HepG2 (cell line): ENCODE results near the gene ZNF782. TPM values are rescaled to one million over a fixed set of nuclear protein-coding genes. Genes with fewer than 3 reads are reported as not detected.

Source experiments
- ASH2L ChIP-seq: fragments of 300-600, 200-600 bp; sonication (generic); IDR thresholded peaks from 2 replicates; pipeline ENCODE4 v1.7.0; 2017; ENCODE audit warnings: low read depth, mild to moderate bottlenecking, moderate library complexity, mixed read lengths, low read length; ENCODE audit not compliant: insufficient read length
- ATM ChIP-seq: fragments of 450-650 bp; IDR thresholded peaks from 2 replicates; pipeline ENCODE4 v1.7.1; 2017; ENCODE audit warnings: mild to moderate bottlenecking, borderline replicate concordance
- BCL3 ChIP-seq: sonication (generic); formaldehyde crosslinking; IDR thresholded peaks from 2 replicates; pipeline ENCODE4 v1.5.1; 2020; ENCODE audit warnings: mild to moderate bottlenecking, missing genetic modification reagents, moderate library complexity
- EZH2 ChIP-seq: conservative IDR thresholded peaks from 2 replicates; pipeline ENCODE4 v1.6.1; 2012; ENCODE audit warnings: mild to moderate bottlenecking, low read depth, low read length, moderate library complexity
- GTF2F1 ChIP-seq: fragments of 150-350 bp; IDR thresholded peaks from 2 replicates; pipeline ENCODE4 v1.6.1; 2014; ENCODE audit warnings: low read length
- HNRNPK ChIP-seq: fragments of 200-400 bp; formaldehyde crosslinking; IDR thresholded peaks from 2 replicates; pipeline ENCODE4 v1.6.1; 2018; ENCODE audit warnings: low read length, low read depth, moderate library complexity, mild to moderate bottlenecking; ENCODE audit not compliant: poor library complexity, severe bottlenecking
- KLF9 ChIP-seq: IDR thresholded peaks from 2 replicates; pipeline ENCODE4 v1.6.1; 2016; ENCODE audit warnings: low read depth
- MAX ChIP-seq: IDR thresholded peaks from 2 replicates; pipeline ENCODE4 v1.6.1; 2012; ENCODE audit warnings: inconsistent platforms
- NFYB ChIP-seq: sonication (generic); formaldehyde crosslinking; IDR thresholded peaks from 2 replicates; pipeline ENCODE4 v1.4.0; 2020; ENCODE audit warnings: missing genetic modification reagents
- NKX3-1 ChIP-seq: sonication (generic); formaldehyde crosslinking; IDR thresholded peaks from 2 replicates; pipeline ENCODE4 v1.5.0; 2020; ENCODE audit warnings: missing genetic modification reagents
- NR2F6 ChIP-seq, 2 experiments: IDR thresholded peaks; 2 replicates each; pipeline ENCODE4 v1.6.1; 2016; ENCODE audit warnings: antibody characterized with exemption in 1 of 2, mild to moderate bottlenecking in 1 of 2
- PTBP1 ChIP-seq: fragments of 200-400 bp; formaldehyde crosslinking; IDR thresholded peaks from 2 replicates; pipeline ENCODE4 v1.6.1; 2018; ENCODE audit warnings: low read length, low read depth; ENCODE audit not compliant: poor library complexity, severe bottlenecking
- SKIL ChIP-seq: sonication (generic); formaldehyde crosslinking; IDR thresholded peaks from 2 replicates; pipeline ENCODE4 v1.8.0; 2022; ENCODE audit warnings: missing genetic modification reagents, mild to moderate bottlenecking, moderate library complexity, borderline replicate concordance
- SMARCE1 ChIP-seq: fragments of 450-650 bp; IDR thresholded peaks from 2 replicates; pipeline ENCODE4 v1.6.1; 2017; ENCODE audit warnings: borderline replicate concordance
- YEATS4 ChIP-seq: sonication (generic); formaldehyde crosslinking; IDR thresholded peaks from 2 replicates; pipeline ENCODE4 v1.4.0; 2020; ENCODE audit warnings: missing genetic modification reagents, borderline replicate concordance
- ZBTB14 ChIP-seq: sonication (generic); formaldehyde crosslinking; IDR thresholded peaks from 2 replicates; pipeline ENCODE4 v1.4.0; 2020; ENCODE audit warnings: missing genetic modification reagents
- ZBTB21 ChIP-seq: sonication (generic); formaldehyde crosslinking; IDR thresholded peaks from 2 replicates; pipeline ENCODE4 v1.4.0; 2020; ENCODE audit warnings: missing genetic modification reagents
- ZNF20 ChIP-seq: sonication (generic); formaldehyde crosslinking; IDR thresholded peaks from 2 replicates; pipeline ENCODE4 v1.4.0; 2020; ENCODE audit warnings: mild to moderate bottlenecking, moderate library complexity, missing genetic modification reagents
- ZNF317 ChIP-seq: sonication (generic); formaldehyde crosslinking; IDR thresholded peaks from 2 replicates; pipeline ENCODE4 v1.5.0; 2020; ENCODE audit warnings: mild to moderate bottlenecking, missing genetic modification reagents
- ZNF329 ChIP-seq: sonication (generic); formaldehyde crosslinking; IDR thresholded peaks from 2 replicates; pipeline ENCODE4 v1.9.0; 2021; ENCODE audit warnings: low read depth, mild to moderate bottlenecking, missing genetic modification reagents
- ZNF543 ChIP-seq: sonication (generic); formaldehyde crosslinking; IDR thresholded peaks from 2 replicates; pipeline ENCODE4 v1.4.0; 2020; ENCODE audit warnings: mild to moderate bottlenecking, missing genetic modification reagents
- ZNF777 ChIP-seq: sonication (generic); formaldehyde crosslinking; IDR thresholded peaks from 2 replicates; pipeline ENCODE4 v1.4.0; 2020; ENCODE audit warnings: missing genetic modification reagents
- ZNF792 ChIP-seq: IDR thresholded peaks from 2 replicates; pipeline ENCODE4 v1.6.1; 2016
- ZNF850 ChIP-seq: sonication (generic); formaldehyde crosslinking; conservative IDR thresholded peaks from 2 replicates; pipeline ENCODE4 v1.9.0; 2021; ENCODE audit warnings: mild to moderate bottlenecking, missing genetic modification reagents
- ZZZ3 ChIP-seq: sonication (generic); formaldehyde crosslinking; IDR thresholded peaks from 2 replicates; pipeline ENCODE4 v1.4.0; 2020; ENCODE audit warnings: missing genetic modification reagents, mild to moderate bottlenecking, borderline replicate concordance
- polyA plus RNA-seq, 8 experiments: library from polyadenylated mRNA; depleted of rRNA in 3 of 8; stranded (reverse) in 7 of 8; unstranded in 1 of 8; fragments of >200 nt; fragmentation: Illumina TruSeq in 4 of 8; extraction: Trizol in 4 of 8; gene quantifications; 2 replicates each; pipeline versions ENCODE4 v1.2.1 to v1.2.3, GENCODE V29; 2011 to 2016; ENCODE audit warnings: low read depth in 4 of 8, missing spikeins in 1 of 8, mixed read lengths in 1 of 8; ENCODE audit not compliant: insufficient read depth in 1 of 8
- total RNA-seq, 5 experiments: library from RNA; depleted of rRNA; stranded (reverse); fragments of >200 nt; fragmentation: Illumina TruSeq; extraction: Trizol; gene quantifications; 2 replicates each; pipeline ENCODE4 v1.2.3, GENCODE V29; 2016; ENCODE audit warnings: low read depth in 1 of 5
- TF ChIP-seq, protein P1 (sequence below): IDR thresholded peaks from 2 replicates; pipeline ENCODE4 v1.6.1; 2016; ENCODE audit warnings: missing compliant biosample characterization, missing genetic modification reagents, borderline replicate concordance

Gene ZNF782
- total and polyA plus RNA-seq, 2 of the 13 experiments (the other 11 are each of a cell fraction or from before 2014, with no cell fraction given), result 1.4 to 4.9 TPM

GRCh38 chr9:96875461-96876142, 21.3 kb upstream of the ZNF782 start (continued):
- TF ChIP-seq ZZZ3, result peak; percentile 63; the same call in 1 of the 2 replicates
- no peak for TF ChIP-seq ZNF792 (CRISPR knock-in tag)
- no peak for TF ChIP-seq GTF2F1
- peak; percentile 80 for TF ChIP-seq NFYB (CRISPR knock-in tag)
- TF ChIP-seq ZNF329, result 0 out of 2 replicates have a peak, but pooled peaks have one; percentile 1
- peak; percentile 36; the same call in 1 of the 2 replicates for TF ChIP-seq NR2F6 (IDR thresholded peaks at IDR 0.05)
- peak; percentile 10; the same call in 1 of the 2 replicates for TF ChIP-seq NR2F6 (CRISPR knock-in tag; IDR thresholded peaks at IDR 0.05)
- TF ChIP-seq MAX, result peak; percentile 75
- TF ChIP-seq NKX3-1, result peak; percentile 76; the same call in 1 of the 2 replicates
- TF ChIP-seq ZBTB14 (CRISPR knock-in tag), result peak; percentile 78
- TF ChIP-seq ATM, result no peak
- no peak for TF ChIP-seq ZBTB21 (CRISPR knock-in tag)
- TF ChIP-seq, protein P1, sequence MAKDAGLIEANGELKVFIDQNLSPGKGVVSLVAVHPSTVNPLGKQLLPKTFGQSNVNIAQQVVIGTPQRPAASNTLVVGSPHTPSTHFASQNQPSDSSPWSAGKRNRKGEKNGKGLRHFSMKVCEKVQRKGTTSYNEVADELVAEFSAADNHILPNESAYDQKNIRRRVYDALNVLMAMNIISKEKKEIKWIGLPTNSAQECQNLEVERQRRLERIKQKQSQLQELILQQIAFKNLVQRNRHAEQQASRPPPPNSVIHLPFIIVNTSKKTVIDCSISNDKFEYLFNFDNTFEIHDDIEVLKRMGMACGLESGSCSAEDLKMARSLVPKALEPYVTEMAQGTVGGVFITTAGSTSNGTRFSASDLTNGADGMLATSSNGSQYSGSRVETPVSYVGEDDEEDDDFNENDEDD (CRISPR knock-in tag), result peak; percentile 43; the same call in 1 of the 2 replicates
- TF ChIP-seq ZNF20 (CRISPR knock-in tag), result no peak
- TF ChIP-seq ZNF777 (CRISPR knock-in tag), result no peak
- 0 out of 2 replicates have a peak, but pooled peaks have one; percentile 41 for TF ChIP-seq ZNF850 (CRISPR knock-in tag)
- TF ChIP-seq HNRNPK, result no peak
- TF ChIP-seq PTBP1, result no peak
- peak; percentile 71; the same call in 1 of the 2 replicates for TF ChIP-seq ZNF317
- no peak for TF ChIP-seq EZH2
- no peak; the same call in 1 of the 2 replicates for TF ChIP-seq ZNF543
- no peak for TF ChIP-seq KLF9 (CRISPR knock-in tag)
- TF ChIP-seq BCL3 (CRISPR knock-in tag), result peak; percentile 83
- TF ChIP-seq YEATS4 (CRISPR knock-in tag), result peak; percentile 87
- TF ChIP-seq SKIL (CRISPR knock-in tag), result no peak
- no peak for TF ChIP-seq SMARCE1
- TF ChIP-seq ASH2L, result peak; percentile 54
